Small intestine (tissue), 7 donors: ENCODE data around the gene CAMTA1. TPM values are rescaled to one million over a fixed set of nuclear protein-coding genes. Genes with fewer than 3 reads are reported as not detected.

Source experiments
- DNase-seq, 2 donors: peaks; one replicate each; pipeline versions ENCODE4 v3.0.0 to v3.0.0-alpha.2; 2013
- FAIRE-seq: peaks from 2 replicates; lab custom pipeline; 2012; peaks lifted over from hg19 to GRCh38; lab: Jason Lieb, UNC
- H3K27ac ChIP-seq, 3 donors: one replicate each; pipeline ENCODE4 v1.5.1; 2013; ENCODE audit warnings: low read length in 2 of 3, mild to moderate bottlenecking in 2 of 3, control low read depth in 1 of 3, inconsistent platforms in 1 of 3, low read depth in 1 of 3, moderate library complexity in 1 of 3
- H3K27me3 ChIP-seq, 3 donors: one replicate each; pipeline ENCODE4 v1.6.1; 2013; ENCODE audit warnings: low read length in 3 of 3, inconsistent platforms in 1 of 3; ENCODE audit not compliant: control insufficient read depth in 3 of 3, insufficient read depth in 3 of 3
- H3K36me3 ChIP-seq, 3 donors: one replicate each; pipeline ENCODE4 v1.6.1; 2013; ENCODE audit warnings: low read length in 3 of 3, inconsistent platforms in 1 of 3, low read depth in 1 of 3, mild to moderate bottlenecking in 1 of 3, moderate library complexity in 1 of 3; ENCODE audit not compliant: control insufficient read depth in 3 of 3, insufficient read depth in 2 of 3
- H3K4me1 ChIP-seq, 3 donors: one replicate each; pipeline ENCODE4 v1.6.1; 2013; ENCODE audit warnings: low read length in 2 of 3, inconsistent platforms in 1 of 3, low read depth in 1 of 3, mild to moderate bottlenecking in 1 of 3, moderate library complexity in 1 of 3; ENCODE audit not compliant: control insufficient read depth in 3 of 3, insufficient read depth in 2 of 3
- H3K4me3 ChIP-seq, 3 donors: one replicate each; pipeline ENCODE4 v1.5.1; 2013; ENCODE audit warnings: low read length in 3 of 3, control low read depth in 1 of 3, inconsistent platforms in 1 of 3, low read depth in 1 of 3, mild to moderate bottlenecking in 1 of 3, moderate library complexity in 1 of 3
- H3K9me3 ChIP-seq, 2 donors: one replicate each; pipeline ENCODE4 v1.6.1; 2013; ENCODE audit warnings: low read depth in 1 of 2, low read length in 1 of 2; ENCODE audit not compliant: control insufficient read depth in 2 of 2, insufficient read depth in 1 of 2
- WGBS, 3 donors: extraction: QIAGEN DNeasy Blood & Tissue Kit; methylation state at CpG; one replicate each; pipeline ENCODE4 v1.1.7; 2013; 5-methylcytosine and 5-hydroxymethylcytosine counted together
- polyA plus RNA-seq, 4 donors: library from polyadenylated mRNA; stranded (reverse) in 3 of 4; unstranded in 1 of 4; fragments of 200-250 nt in 3 of 4; fragments of 120-200 nt in 1 of 4; gene quantifications; one replicate each; pipeline versions ENCODE4 v1.2.1 to v1.2.3, GENCODE V29; 2013
- donor health status: healthy with polysubstance abuse.
- donor health status: control.
- donor health status: control.
- donor health status: Bipolar disorder and iron deficiency.
- donor health status: healthy.

The CAMTA1 gene
- polyA plus RNA-seq, 4 donors, result 57.6 to 177 (median 147) TPM

DNA sequence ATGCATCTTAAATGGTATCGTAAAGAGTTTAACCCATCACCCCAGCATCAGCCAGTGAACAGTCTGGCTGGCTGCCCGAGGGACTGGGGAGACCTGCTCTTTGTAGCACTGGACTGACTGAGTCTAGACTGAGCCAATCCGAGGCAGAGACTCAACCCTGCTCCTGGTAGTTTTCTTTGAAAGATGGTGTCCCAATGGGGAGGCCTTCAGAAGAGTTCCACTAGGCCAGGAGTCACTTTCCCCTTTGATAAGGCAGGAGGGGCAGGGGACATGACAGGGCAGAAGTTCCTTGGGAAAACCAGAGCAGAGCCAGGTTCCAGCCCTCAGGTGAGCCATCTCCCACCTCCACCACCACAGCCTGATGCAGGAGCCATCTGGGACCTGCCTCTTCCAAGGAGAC is 203.5 kb downstream of the CAMTA1 start:
- peaks cover 0 to 4% of the 10 kb centered on the region in 2 donors for H3K9me3 ChIP-seq
- peaks cover 0 to 4% (median 4%) of the 10 kb centered on the region in 3 donors for H3K27me3 ChIP-seq
- H3K4me3 ChIP-seq, result no peak overlapping the region
- H3K36me3 ChIP-seq, result no peaks in the 10 kb centered on the region
- FAIRE-seq (no peak), DNase-seq (no peak)
- H3K4me1 ChIP-seq, result no peaks in the 10 kb centered on the region
- WGBS, 3 donors, result 76 to 84% (median 83%) methylated on average over 3 of the region's 3 CpGs
- no peak overlapping the region for H3K27ac ChIP-seq

DNA sequence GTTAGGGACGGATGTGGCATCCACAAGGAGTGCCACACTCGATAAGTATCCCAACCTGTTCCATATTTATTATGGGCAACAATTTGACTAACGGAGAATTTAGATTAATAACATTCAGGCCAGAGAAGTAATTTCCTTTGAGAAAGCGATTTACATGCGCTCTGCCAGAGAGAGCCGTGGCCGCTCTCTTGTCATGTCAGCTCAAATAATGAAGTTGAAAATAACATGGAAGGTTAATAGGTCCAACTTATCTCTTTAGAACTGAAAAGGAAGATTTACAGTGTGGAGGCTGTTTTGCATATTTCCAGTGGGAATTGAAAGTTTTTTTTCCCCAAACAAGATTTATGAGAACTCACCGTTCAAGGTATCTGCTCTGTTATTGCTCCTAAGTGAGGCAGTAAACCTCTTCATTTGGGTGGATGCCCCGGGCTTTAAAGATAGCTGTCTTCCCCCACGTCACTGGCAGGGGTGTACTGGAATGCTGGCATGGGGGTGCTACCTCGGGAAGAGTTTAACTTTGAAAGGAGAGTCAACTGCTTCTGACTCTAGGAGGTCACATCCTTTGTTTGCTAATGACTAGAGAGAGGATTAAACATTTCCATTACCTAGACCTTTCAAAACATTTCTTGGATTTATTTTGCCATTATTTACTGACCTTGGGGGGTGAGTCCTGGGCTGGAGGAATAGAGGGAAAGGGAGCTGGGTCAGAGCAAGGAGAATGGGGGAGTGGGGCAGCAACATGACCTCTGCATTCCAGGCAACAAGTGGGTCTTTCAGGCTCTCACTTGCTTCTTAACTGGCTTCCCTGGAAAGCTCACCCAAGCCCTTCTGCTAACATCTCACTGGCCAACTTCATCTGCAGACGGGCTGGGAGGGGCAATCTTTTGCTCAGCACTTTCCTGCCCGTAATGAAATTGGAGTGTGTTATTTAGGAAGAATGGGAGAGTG is 204.2 kb downstream of the CAMTA1 start:
- no peaks in the 10 kb centered on the region for H3K4me1 ChIP-seq
- H3K27ac ChIP-seq, result no peak overlapping the region
- H3K9me3 ChIP-seq, result peaks cover 0 to 4% of the 10 kb centered on the region in 2 donors
- H3K4me3 ChIP-seq, result no peak overlapping the region
- DNase-seq (no peak), FAIRE-seq (no peak)
- H3K36me3 ChIP-seq, result no peaks in the 10 kb centered on the region
- peaks cover 0 to 4% (median 4%) of the 10 kb centered on the region in 3 donors for H3K27me3 ChIP-seq
- 57 to 61% (median 60%) methylated on average over 13 of the region's 13 CpGs for WGBS, 3 donors

DNA sequence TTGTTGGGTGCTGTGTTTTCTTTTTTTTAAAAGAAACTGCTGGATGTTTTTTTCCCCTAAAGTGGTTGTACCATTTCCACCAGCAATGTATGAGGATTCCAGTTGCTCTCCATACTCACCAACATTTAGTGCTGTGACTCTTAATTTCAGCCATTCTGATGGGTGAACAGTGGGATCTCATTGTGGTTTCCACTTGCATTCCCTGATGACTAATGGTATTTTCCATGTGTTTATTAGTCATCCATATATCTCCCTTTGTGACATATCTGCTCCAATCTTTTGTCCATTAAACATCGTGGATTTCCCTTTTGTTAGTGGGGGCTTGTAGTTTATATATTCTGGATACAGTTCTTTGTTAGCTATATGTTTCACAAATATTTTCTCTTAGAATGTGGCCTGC is 206.0 kb downstream of the CAMTA1 start:
- Histone ChIP-seq H3K9me3 (peaks cover 0 to 4% of the 10 kb centered on the region in 2 donors), H3K4me3 (no peak overlapping the region), H3K36me3 (no peaks in the 10 kb centered on the region), H3K4me1 (no peaks in the 10 kb centered on the region), H3K27me3 (peaks cover 0 to 4% (median 4%) of the 10 kb centered on the region in 3 donors), H3K27ac (no peak overlapping the region)
- no peak for FAIRE-seq
- 74 to 83% (median 74%) methylated on average over 1 of the region's 1 CpG for WGBS, 3 donors
- no peak for DNase-seq

DNA sequence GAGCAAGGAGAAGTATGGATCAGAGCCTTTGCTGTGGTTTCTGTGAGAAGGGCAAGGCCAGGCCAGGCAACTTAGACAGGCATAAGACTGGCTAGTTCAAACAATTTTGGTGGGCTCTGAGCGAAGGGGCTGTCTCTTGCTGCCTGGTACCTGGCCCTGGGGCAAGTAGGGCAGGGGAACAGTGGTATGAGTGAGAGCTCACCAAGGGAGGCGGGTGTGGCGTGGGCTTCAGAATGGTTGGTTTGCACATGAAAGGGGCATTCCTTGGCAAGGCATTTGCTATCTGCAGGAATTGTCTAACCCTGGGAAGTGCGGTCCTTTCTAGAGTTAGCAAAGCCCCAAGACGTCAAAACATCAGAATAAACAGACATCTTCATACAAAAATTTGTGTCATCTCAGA is 210.5 kb downstream of the CAMTA1 start:
- no peak for FAIRE-seq
- Histone ChIP-seq H3K36me3 (no peaks in the 10 kb centered on the region), H3K27ac (no peak overlapping the region), H3K4me3 (no peak overlapping the region), H3K9me3 (peaks cover 0 to 4% of the 10 kb centered on the region in 2 donors), H3K4me1 (no peaks in the 10 kb centered on the region), H3K27me3 (peaks cover 0 to 2% (median 0%) of the 10 kb centered on the region in 3 donors)
- DNase-seq, result no peak
- WGBS, 3 donors, result 83 to 92% (median 92%) methylated on average over 5 of the region's 5 CpGs

DNA sequence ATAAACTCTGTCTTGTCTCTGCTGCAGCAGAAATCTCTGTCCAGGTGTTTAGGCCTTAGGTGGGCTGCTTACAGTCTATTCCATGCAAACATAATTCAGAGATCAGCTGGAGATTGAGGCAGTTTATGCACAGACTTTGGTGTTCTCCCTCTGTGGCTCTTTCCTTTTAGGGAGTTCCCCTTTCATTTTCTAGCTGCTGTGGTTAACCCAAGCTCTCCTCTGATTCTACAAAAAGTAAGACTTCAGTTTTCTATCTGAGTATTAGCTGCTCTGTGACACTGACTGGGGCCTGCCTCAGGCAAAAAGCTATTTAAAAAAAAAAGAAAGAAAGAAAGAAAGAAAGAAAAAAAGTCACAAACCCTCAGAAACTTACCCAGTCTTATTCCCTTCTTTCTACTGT is 211.1 kb downstream of the CAMTA1 start:
- Histone ChIP-seq H3K27me3 (peaks cover 0 to 2% (median 0%) of the 10 kb centered on the region in 3 donors), H3K27ac (no peak overlapping the region), H3K9me3 (peaks cover 0 to 4% of the 10 kb centered on the region in 2 donors), H3K36me3 (no peaks in the 10 kb centered on the region), H3K4me1 (no peaks in the 10 kb centered on the region), H3K4me3 (no peak overlapping the region)
- DNase-seq, result no peak
- no peak for FAIRE-seq

DNA sequence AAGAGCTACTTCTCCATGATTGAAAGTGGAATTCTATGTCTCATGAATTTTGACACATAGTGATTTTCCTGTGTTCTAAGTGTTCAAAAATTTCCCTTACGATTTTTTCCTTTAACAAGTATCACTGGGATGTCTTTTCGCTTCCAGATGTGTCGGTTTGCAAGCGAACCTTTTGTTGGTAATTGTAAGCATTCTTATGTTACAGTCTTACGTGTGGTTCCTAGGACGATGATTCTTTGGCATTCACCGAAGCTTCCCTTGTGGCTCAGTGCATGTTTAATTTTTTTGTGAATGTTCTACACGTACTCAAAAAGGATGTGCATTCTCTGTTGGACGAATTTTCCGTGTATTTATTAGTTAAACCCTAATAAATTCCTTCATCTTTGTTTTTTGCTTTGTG is 211.6 kb downstream of the CAMTA1 start:
- 83 to 85% (median 83%) methylated on average over 10 of the region's 10 CpGs for WGBS, 3 donors
- Histone ChIP-seq H3K9me3 (peaks cover 0 to 4% of the 10 kb centered on the region in 2 donors), H3K4me1 (no peaks in the 10 kb centered on the region), H3K36me3 (no peaks in the 10 kb centered on the region), H3K27ac (no peak overlapping the region), H3K27me3 (peaks cover 0 to 2% (median 0%) of the 10 kb centered on the region in 3 donors), H3K4me3 (no peak overlapping the region)
- FAIRE-seq (no peak), DNase-seq (no peak)

DNA sequence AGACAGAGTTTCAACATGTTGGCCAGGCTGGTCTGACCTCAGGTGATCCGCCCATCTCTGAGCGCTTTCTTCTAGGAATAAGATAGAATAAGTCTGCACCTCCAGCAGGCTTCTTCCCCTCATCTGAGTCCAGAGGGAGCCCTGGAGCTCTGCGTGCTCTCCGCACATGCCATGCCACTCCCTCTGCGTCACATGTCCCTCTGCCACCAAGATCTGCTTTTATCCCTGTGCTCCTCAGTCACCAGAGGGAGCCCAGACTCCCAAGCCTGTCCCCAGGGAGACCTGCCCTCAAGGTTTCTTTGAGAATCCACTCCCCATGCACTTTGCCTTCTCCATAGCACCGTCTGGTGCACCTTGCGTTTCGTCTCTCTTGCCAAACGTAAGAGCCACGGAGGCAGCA is 213.0 kb downstream of the CAMTA1 start:
- no peaks in the 10 kb centered on the region for H3K27me3 ChIP-seq
- H3K27ac ChIP-seq, result no peak overlapping the region
- H3K4me3 ChIP-seq, result no peak overlapping the region
- H3K9me3 ChIP-seq, result no peaks in the 10 kb centered on the region
- no peak for FAIRE-seq
- H3K36me3 ChIP-seq, result no peaks in the 10 kb centered on the region
- H3K4me1 ChIP-seq, result no peaks in the 10 kb centered on the region
- 27 to 57% (median 43%) methylated on average over 10 of the region's 10 CpGs for WGBS, 3 donors
- peak; percentile 31 to 58 for DNase-seq

DNA sequence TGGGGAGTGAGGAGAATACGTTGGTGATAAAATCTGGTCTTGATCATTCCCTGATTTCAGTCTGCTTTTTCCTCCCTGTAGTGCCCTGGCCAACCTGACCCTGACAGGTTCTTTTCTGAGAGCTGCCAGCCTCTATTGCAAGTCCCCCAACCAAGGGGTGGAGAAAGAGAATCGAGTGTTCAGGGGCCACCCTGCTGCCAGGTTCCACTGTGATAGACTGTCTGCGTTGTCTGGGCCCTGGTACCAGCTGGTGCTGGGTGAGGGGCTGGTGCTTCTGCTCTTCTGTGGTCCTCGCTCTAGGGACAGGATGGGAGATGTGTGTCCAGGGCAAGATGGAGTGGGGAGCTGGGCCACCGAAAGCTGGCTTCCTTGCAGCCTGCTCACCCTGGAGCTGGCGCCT is 214.6 kb downstream of the CAMTA1 start:
- Histone ChIP-seq H3K36me3 (no peaks in the 10 kb centered on the region), H3K27ac (no peak overlapping the region), H3K4me3 (no peak overlapping the region), H3K27me3 (no peaks in the 10 kb centered on the region), H3K9me3 (no peaks in the 10 kb centered on the region), H3K4me1 (no peaks in the 10 kb centered on the region)
- no peak for FAIRE-seq
- no peak for DNase-seq
- 86 to 94% (median 88%) methylated on average over 6 of the region's 6 CpGs for WGBS, 3 donors
